22Rv1 (cell line): ENCODE measurements around the gene KCTD5.

Experiments used
- H3K27ac ChIP-seq: fragments of 450-650 bp; 2 replicates; pipeline ENCODE4 v1.5.1; 2017
- ZFX ChIP-seq: fragments of 450-650 bp; IDR thresholded peaks from 2 replicates; pipeline ENCODE4 v1.6.1; 2017; ENCODE audit warnings: antibody characterized with exemption, borderline replicate concordance
- TF ChIP-seq, protein P1 (sequence below): fragments of 450-650 bp; IDR thresholded peaks from 2 replicates; pipeline ENCODE4 v1.5.1; 2017; ENCODE audit warnings: mild to moderate bottlenecking

The KCTD5 gene

GRCh38 chr16:2701713-2702437 is 19.6 kb downstream of the KCTD5 start:
- TF ChIP-seq ZFX, result no peak
- TF ChIP-seq, protein P1, sequence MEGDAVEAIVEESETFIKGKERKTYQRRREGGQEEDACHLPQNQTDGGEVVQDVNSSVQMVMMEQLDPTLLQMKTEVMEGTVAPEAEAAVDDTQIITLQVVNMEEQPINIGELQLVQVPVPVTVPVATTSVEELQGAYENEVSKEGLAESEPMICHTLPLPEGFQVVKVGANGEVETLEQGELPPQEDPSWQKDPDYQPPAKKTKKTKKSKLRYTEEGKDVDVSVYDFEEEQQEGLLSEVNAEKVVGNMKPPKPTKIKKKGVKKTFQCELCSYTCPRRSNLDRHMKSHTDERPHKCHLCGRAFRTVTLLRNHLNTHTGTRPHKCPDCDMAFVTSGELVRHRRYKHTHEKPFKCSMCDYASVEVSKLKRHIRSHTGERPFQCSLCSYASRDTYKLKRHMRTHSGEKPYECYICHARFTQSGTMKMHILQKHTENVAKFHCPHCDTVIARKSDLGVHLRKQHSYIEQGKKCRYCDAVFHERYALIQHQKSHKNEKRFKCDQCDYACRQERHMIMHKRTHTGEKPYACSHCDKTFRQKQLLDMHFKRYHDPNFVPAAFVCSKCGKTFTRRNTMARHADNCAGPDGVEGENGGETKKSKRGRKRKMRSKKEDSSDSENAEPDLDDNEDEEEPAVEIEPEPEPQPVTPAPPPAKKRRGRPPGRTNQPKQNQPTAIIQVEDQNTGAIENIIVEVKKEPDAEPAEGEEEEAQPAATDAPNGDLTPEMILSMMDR, result no peak
- no peak overlapping the region for H3K27ac ChIP-seq

GRCh38 chr16:2702438-2702825 is 20.1 kb downstream of the KCTD5 start:
- H3K27ac ChIP-seq, result no peak overlapping the region
- no peak for TF ChIP-seq ZFX
- TF ChIP-seq, protein P1, result no peak

DNA sequence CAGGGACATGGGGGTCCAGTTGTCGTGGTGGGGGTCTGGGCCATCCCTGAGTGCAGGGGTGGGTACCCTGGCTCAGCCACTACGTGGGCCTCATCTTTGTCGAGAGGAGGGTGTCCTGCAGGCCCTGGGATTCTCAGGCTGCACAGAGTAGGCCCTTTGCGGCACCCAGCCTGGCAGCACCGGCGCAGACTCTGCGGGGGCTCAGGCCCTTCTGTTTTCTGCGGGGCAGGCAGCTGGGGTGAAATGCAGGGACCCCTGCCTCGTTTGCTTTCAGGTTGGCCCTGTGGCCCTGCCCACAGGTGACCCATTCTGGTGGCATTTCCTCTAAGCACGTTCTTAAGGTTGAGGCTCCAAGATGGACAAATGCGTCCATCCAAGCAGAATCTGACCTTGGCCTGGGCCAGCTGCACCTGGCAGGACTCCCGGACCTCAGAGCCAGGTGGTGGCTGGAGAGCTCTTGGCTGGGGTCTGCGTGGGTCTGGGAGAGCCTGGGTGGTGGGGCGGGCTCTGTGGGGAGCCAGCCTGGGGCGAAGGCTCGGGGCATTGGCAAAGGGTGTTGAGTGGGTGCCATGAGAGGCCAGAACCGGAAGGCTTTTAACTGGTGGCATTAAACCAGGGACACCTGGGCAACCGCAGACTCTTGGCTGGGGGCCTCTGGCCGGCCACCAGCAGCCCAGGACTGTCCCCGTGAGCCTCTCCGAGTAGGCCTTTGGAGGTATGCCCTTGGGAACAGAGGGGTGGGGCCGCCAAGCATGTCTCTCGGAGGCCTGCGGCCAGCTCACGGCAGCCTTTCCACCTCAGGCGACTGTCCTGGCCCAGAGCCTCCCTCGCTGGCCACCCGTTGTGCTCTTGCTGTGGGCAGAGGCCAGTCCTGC is 20.8 kb downstream of the KCTD5 start:
- H3K27ac ChIP-seq, result no peak overlapping the region
- TF ChIP-seq, protein P1, result no peak

DNA sequence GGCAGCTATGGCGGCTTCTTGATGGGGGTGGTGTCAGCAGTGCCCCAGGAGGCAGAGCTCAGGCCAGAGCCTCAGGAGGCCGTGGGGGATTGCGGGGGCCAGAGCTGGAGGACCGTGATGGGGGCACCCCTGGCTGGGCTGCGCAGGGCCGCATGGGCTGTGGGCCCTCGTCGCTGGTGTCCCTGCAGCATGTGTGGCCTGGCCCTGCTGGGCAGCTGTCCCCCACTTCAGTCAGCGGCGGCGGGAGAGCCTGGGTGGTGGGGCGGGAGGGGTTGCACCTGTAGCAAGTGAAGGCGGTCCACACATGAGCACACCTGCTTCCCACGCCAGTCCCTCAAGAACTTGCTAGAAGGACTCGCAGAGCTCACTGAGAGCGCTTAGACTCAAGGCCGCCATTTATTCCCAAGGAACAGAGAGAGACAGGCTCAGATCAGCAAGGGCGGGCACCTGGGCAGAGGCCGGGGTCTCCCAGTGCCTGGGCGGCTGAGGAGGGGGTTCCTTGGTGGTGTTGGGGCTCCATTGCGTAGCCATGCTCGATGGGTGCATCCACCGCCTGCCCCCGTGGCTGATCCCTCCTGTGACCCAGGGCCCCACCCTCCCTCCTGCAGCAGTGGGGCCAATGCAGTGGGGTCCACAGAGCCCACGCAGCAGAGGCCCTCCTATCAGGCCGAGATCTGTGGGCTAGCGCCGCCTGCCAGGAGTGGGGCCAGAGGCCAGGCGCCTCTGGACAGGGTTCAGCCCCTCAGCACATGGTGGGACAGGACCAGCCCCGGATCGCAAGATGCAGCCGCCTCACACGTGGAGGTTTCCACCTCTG is 22.1 kb downstream of the KCTD5 start:
- H3K27ac ChIP-seq, result no peak overlapping the region
- TF ChIP-seq, protein P1, result no peak
- TF ChIP-seq ZFX, result no peak

DNA sequence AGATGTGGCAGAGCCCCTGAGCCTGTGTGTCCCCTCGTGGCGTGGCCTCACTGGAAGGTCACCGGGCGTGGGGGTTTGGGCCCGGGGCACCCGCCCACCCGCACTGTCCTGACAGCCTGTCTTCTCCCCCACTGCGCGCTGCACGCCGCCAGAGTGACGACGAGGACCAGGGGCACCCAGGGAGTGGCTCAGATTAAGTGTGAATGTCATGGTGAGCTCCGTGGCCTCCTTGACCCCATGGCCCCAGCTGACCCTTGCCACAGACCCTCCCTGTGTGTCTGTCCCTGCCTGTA is 22.6 kb downstream of the KCTD5 start:
- no peak overlapping the region for H3K27ac ChIP-seq
- no peak for TF ChIP-seq ZFX
- TF ChIP-seq, protein P1, result no peak

DNA sequence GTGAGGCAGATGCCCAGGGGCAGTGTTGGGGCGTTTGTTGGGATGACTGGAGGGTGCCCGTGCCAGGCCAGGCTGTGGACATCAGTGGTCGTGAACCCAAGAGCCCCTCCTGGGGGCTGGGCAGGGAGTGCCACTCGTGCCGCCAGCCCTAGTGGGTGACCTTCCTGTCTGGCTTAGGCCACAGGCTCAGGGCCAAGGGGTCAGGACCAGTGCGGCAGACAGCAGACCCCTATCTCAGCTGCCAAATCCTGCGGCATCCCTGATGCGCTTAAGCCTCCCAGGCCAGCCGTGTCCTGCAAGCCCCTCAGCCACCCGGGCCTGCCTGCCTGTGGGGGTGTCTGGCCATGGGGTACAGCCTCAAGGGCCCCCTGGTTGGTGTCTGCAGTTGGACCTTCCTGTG is 23.0 kb downstream of the KCTD5 start:
- H3K27ac ChIP-seq, result no peak overlapping the region
- TF ChIP-seq, protein P1, result no peak
- TF ChIP-seq ZFX, result no peak
